GM21786 (cell line): ENCODE data around the gene PORCN.

ENCODE experiments used
- ATAC-seq: cut with Tn5 transposase; IDR thresholded peaks from one replicate; pipeline ENCODE4 v1.9.1; 2021; ENCODE audit not compliant: unreplicated experiment

The PORCN gene

DNA sequence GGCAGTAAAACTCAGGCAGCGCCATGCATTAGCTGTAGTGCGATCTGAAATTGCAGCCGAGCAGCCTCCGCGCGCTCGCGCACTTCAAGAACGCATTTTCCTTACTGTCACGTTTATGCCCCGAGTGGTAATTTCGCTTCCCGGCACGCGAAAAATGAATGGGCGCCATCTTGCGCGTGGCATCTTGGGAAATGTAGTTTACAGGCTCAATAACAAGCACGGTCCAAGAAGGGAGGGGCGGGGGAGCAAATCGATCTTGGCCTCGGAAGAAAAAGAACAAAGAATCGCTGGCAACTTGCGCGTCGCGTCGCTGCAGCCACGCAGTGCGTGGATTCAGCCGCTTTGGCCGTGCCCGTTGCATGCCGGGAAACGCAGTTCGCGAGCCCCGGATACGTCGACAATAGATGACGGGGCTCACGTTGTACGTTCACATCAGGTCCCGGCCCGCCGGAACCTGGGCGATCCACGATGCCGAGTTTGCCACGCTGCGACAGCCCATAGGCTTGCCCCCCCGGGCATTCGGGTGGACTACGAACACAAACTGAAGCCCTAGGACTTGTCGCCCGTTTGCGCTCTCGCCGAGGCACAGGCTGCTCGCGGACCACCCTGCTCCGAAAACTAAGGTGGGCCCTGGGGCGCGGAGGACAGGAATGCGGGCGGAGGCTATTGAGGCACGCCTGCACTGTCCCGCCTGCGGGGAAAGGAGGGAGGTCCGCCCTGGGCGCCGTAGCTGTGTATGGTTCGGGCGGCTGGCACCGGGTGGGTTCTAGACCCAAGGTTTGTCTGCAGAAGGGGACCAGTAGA lies 32.8 kb upstream of the PORCN start, which contains the start of gene FTSJ1:
Gene FTSJ1 (plus strand): TSS at position 426 of the 804 bp plus-strand sequence. CDS start 1,849 bp downstream, outside the sequence.
- peak; percentile 81 for ATAC-seq

- ATAC-seq, result no peak
Measured at GRCh38 chrX:48476919-48477318, 31.9 kb upstream of the PORCN start.

DNA sequence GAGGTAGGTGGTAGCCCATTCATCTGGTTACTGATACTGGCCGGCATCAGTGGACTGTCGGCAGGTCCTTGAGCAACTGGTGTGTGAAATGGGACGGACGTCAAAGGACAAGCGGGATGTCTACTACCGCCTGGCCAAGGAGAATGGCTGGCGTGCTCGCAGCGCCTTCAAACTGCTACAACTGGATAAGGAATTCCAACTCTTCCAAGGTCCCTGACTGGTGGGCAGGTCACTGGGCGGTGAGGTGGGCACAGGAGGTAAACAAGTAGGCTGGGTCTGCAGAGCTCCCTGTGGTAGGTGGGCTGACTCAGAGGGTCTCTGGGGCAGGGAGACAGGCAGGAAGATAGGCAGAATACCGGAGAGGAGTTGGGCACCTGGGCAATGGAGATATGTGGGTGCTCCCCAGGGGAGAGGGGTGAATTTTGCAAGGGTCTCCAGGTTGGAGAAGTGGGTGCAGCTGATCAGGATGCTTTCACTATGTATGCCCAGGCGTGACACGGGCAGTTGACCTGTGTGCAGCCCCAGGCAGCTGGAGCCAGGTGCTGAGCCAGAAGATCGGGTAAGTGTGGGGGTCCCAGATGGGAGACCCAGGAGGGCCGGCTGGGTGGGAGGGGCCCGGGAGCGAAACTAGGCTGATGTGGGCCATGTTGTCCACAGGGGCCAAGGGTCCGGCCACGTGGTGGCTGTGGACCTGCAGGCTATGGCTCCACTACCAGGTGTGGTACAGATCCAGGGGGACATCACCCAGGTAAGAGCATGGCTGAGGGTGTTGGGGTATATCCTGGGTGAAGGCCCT lies 30.6 kb upstream of the PORCN start:
- no peak for ATAC-seq

GRCh38 chrX:48478806-48479205 lies 30.0 kb upstream of the PORCN start:
- ATAC-seq, result no peak

DNA sequence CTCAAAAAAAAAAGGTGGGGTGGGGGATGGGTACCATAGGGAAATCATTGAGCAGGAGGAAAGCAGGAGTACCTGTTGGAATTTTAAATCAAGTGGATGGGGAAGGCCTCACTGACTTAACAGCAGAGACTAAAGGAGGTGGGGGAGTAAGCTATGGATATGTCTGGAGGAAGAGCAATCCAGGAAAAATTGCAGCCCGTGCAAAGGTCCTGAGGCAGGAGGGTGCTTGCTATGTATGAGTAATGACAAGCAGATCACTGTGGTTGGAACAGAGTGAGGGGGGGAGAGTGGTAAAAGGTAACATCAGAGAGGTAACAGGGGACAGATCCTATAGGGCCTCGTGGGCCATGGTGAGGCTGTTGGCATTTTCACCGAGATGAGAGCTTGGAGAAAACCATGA lies 28.6 kb upstream of the PORCN start:
- no peak for ATAC-seq

DNA sequence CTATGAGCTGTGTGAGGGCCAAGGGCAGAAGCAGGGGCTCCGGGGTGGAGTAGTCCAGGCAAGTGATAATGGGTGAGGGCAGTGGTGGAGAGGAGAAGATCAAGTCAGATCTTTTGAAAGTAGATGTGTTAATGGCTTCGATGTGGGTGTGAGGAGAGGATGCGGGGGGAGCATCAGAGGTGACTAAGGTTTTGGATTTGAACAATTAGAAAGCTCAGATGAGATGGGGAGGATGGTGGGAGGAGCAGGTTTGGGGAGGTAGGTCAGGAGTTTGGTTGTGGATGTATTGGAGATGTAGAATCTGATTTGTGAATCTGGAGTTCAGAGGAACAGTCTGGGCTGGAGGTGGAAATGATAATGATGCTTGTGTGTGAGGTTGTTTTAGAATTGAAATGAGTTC lies 28.2 kb upstream of the PORCN start:
- no peak for ATAC-seq

DNA sequence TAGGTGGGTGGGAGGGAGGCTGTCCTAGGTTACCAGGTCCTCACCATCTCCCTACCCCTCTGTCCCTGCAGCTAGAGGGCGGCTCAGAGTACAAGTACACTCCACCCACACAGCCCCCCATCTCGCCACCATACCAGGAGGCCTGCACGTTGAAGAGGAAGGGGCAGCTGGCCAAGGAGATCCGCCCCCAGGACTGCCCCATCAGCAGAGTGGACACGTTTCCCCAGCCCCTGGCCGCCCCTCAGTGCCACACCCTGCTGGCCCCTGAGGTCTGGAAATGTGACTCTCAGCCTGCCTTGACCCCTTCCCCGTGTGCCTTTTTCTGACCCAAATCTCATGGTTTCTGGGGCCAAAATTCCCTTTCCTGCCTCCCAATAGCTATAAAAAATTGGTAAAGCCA lies 26.3 kb upstream of the PORCN start:
- ATAC-seq, result no peak

DNA sequence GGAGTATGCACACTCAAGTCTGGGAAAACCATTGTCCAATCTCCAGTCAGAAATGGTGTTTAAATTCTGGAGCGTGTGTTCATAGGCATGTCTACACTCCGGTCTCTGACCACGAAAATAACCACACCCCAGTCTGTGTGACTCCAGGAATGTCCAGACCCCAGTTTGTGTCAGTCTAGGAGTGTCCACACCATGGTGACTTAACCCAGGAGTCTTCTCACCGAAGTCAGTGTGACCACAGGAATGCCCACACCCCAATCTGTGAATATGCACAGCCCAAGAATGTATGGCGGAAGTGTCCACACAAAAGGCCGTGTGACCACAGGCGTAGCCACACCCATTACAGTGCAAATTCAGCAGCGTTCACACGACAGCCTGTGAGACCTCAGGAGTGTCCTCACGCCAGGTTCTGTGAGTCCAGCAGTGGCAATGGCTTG lies 21.4 kb upstream of the PORCN start:
- no peak for ATAC-seq

GRCh38 chrX:48488034-48488433 lies 20.8 kb upstream of the PORCN start:
- no peak for ATAC-seq

DNA sequence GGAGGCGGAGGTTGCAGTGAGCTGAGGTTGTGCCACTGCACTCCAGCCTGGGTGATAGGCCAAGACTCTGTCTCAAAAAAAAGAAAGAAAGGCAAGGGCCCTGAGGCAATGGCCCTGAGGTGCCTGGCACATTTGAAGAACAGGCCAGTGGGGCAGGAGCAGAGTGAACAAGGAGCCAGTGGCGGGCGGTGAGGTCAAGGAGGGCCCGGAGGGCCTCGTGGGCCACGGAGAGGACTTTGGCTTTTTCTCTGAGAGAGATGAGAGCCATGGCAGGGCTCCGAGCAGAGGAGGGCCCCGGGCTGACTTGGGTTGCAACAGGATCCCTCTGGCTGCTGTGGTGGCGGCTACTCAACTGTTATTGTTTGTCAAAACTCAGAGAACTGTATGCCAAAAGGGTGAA lies 19.5 kb upstream of the PORCN start:
- ATAC-seq, result no peak

- ATAC-seq, result no peak
Measured at GRCh38 chrX:48489892-48490291, 18.9 kb upstream of the PORCN start.

DNA sequence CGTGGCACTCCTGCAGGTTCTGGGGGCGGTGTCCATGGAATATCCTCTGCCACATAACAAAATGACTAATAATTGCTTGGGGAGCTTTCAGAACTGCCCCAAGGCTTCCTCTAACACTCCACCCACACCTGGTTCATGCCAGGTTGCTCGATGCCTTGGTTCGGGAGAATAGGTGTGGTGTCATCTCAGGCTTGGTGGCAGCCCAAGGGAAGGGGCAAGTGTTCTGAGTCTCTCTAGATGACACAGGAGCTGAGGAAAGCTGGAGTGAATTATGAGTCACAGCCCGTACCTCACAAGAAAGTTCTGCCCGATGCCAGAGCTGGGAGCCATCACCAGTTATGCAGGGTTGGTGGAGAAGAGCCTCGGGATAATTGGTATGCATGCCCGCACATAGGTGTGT lies 18.1 kb upstream of the PORCN start:
- ATAC-seq, result no peak

GRCh38 chrX:48491809-48492208 lies 17.0 kb upstream of the PORCN start:
- ATAC-seq, result no peak

DNA sequence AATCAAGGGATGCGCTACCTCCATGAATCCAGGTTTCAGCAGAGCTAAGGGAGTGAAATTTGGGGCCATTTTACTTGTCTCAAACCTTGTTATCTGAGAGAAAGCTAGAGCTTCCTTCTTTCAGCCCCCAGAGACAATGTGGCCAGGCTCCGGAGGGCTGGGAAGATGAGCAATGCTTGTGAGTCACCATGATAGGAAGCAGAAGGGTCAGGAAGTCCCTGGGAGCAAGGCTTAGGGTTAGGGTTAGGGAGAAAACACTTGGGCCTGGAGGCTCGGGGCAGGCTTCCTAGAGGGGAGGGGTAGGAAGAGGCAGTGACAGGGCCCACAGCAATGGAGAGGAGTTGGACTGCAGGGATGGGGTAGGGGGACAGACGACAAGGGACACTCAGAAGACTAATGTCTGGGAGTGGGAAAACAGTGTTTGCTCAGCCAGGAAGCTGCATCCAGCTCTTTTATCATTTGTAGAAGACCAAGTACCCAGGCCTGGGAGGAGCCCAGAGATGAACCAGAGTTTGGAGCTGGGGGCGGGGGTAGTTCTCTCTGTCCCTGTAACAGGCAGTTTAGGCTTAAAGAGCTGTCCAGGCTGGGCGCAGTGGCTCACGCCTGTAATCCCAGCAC lies 16.4 kb upstream of the PORCN start:
- no peak for ATAC-seq

DNA sequence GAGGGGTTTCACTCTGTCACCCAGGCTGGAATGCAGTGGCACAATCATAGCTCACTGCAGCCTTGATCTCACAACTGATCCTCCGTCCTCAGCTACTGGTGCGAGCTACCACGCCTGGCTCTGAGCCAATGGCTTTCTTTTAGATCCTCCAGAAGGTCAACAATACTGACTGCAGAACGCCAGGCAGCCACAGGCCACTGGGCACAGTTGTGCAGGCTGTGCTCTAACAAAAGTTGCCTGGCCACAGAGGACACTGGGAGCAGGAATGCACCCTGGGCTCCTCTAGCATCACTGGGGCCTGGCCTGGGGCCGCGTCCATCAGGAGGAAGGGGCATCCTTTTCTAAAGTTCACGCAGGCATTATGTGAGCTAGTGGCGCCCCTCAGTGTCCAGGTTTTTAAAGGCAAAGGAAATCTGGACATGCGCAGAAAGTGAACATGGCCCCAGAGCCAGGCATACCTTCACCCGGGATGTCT lies 14.9 kb upstream of the PORCN start:
- ATAC-seq, result no peak

DNA sequence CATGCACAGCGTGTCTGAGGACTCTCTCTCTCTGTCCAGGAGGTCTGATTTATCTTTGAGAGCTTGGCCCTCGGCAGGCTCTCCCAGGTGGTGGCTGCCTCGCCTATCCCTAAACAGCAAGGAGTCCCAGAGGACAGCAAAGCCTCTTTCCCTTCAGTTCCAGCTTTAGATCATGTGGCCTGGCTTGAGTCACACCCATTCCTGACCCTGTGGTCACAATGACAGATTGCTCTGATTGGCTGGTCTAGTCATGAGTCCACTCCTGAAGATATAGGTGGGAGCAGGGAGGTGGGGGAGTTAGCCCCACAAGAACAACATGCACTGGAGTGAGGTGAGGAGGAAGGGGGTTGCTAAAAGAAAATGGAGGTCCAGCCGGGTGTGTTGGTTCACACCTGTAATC lies 12.1 kb upstream of the PORCN start:
- no peak for ATAC-seq

DNA sequence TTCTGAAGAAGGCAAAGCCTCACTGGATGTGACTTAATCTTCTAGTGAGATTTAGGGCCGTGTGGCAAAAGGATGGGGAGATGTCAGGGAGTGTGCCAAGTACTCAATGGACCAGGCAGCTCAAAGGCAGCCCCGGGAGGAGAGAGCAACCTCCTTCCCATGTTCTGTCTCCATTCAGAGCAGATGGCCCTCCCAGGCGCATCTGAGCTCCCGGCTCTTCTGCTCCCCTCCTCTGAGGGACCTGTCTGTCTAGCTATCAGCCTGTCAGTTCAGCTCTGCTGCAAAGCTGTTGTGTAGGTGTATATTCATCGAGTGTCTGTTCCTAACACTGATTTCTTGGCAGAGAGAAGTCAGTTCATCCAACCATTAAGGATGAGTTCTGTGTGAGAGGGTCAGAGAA lies 10.9 kb upstream of the PORCN start:
- ATAC-seq, result no peak

GRCh38 chrX:48498374-48498809 lies 10.4 kb upstream of the PORCN start:
- ATAC-seq, result no peak

DNA sequence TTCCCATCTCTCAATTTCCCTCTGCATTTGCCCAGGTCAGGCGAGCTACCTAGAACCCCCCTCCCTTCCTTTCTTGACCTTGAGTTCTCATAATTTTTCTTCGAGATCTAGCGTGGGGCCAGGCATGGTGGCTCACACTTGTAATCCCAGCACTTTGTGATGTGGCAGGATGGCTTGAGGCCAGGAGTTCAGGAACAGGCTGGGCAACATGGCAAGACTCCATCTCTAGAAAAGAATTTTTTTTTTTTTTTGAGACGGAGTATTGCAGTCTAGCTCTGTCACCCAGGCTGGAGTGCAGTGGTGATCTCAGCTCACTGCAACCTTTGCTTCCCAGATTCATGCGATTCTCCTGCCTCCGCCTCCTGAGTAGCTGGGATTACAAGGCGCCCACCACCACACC lies 4.5 kb upstream of the PORCN start:
- ATAC-seq, result no peak

DNA sequence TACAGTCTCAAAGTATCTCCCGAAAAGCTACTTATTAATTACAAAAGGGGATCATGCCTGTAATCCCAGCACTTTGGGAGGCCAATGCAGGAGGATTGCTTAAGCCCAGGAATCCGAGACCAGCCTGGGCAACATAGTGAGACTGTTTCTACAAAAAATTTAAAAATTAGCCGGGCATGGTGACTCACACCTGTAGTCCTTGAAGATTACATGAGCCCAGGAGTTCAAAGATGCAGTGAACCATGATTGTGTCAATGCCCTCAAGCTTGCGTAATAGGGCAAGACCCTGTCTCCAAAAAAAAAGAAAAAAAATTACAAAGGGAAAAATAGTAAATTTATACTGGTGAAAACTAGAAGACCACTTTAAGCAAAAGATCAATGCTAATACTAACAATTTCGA lies 3.3 kb upstream of the PORCN start:
- no peak for ATAC-seq

DNA sequence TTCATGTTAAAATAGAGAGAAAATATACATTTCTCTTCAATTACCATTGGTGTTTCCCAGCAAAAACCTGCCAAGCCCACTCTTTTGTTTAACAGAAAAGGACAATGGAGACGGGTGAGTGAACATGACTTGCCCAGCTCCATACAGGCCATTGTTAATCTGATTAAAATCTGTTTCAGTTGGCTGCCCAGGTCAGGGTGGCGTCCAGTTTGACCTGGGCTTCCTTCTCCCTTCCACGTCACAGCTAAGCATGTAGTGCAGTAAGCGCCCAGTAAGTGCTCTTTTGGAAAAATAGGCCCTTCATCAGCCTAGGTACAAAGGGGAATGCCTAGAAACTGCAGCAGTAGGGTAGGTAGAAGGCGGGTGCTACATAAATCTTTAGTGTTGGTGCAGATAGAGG lies 1.5 kb upstream of the PORCN start:
- no peak for ATAC-seq

GRCh38 chrX:48509245-48509590 lies 426 bp downstream of the PORCN start:
- no peak for ATAC-seq
